Measurements from ENCODE around the gene ARID5B.
A peak's percentile ranks its signal among the peaks of the same experiment; 100 is the strongest.

Gene ARID5B

DNA sequence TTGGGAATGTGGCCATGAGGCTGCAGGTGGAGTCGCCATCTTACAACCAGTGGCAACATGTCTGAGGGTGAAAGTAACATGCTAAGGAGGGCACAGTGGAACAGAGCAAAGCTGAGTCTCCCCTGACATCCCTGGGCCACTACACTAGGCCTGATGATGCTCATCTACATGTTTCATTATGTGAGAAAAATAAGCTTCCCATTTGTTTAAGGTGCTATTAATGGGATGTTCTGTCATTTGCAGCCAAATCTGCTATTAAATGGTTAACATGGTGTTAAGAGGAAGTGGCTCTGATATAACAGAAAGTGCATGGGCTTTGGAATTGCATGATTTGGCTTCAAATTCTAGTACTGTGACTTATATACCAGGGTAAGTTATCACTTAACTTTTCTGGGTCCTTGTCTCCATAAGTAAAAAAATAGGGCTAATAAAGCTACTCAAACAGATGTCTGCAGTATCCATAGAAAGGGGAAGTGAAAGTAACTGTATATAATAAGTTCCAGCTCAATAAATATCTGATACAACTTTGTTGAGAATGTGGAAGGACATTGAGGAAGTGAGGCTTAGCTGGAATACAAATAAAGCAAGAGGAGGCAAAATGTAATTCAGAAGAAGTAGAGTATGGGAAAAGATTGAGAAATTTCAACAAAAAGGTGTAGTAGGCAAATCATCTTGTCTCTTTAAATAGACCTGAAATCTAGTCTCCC is 208.2 kb downstream of the ARID5B start:
- no peak for DNase-seq

DNA sequence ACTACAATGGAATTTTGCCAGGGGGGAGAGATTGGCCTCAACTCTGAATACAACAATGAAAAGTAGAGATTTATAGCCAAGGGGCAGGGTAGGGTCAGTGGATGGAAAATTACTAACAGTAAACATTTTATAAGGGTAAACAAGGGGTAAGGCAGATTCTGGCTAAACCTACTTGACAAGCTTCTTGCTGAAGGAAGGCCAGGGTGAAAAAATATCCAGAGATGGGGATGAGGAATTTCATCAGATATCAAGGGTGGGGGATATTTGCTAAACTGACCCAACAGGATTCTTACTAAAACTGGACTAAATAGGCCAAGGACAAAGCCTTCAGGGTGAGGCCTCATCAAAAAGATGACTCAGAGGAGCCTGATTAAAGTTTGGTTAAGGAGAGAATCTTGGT is 210.8 kb downstream of the ARID5B start:
- no peak for DNase-seq

DNA sequence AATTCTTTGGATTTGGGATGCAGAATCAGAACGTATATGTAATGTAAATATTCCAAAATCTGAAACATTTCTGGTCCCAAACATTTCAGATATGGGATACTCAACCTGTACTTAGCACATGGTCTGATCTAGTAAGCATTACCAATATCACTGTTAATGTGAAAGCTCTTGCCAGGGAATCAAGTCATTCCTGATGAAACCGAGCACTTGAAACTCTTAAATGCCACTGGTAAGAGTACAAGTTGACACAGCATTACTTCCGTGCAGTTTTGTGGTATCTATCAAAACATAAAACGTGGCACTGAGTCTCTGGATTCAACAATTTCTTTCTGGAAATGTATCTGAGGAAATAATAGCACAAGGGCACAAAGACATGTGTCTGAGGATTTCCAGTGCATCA is 211.5 kb downstream of the ARID5B start:
- DNase-seq: no peak

DNA sequence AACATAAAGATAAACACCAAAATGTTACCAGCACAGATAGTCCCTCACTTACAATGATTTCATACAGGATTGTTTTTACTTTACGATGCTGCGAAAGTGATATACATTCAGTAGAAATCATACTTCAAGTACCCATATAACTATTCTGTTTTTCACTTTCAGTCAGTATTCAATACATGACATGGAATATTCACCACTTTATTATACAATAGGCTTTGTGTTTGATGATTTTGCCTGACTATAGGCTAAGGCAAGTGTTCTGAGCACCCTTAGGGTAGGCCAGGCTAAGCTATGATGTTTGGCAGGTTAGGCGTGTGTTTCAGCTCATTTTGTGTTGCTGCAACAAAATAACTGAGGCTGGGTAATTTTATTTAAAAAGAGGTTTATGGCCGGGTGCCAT is 212.2 kb downstream of the ARID5B start:
- no peak for DNase-seq

DNA sequence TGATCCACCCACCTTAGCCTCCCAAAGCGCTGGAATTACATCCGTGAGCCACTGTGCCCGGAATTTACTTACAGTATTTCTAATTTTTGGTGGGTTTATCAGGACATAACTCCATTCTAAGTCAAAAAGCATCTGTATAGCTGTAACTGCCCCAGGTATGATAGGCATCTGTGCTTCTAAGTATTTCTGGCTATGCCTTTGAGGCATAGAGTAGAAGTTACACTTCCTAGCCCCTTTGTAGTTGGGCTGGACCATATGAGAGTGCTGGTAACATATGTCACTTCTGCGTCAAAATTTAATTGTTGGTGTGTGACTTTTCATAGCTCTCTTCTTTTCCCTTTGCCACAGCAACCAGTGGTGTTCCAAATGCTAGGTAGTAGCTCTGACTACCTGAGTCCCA is 213.8 kb downstream of the ARID5B start:
- no peak for DNase-seq

DNA sequence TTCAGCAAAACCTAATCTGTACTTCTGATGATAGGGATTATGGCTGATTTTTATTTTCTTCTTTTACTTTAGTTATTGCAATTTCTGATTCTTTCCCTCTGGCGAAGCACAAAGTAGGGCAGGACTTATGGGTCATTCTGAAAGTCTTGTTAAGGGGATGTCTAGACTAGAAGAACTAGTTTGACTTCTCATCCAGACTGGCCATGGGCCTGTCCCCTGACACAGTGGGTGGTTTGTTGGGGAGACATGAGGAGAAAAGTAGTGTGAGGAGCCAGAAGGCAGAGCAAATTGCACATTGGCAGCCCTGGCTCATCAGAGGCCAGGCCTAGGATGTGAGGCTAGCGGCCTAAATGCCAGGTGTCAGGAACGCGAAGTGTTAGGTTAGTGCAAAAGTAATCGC is 214.3 kb downstream of the ARID5B start:
- DNase-seq: no peak

DNA sequence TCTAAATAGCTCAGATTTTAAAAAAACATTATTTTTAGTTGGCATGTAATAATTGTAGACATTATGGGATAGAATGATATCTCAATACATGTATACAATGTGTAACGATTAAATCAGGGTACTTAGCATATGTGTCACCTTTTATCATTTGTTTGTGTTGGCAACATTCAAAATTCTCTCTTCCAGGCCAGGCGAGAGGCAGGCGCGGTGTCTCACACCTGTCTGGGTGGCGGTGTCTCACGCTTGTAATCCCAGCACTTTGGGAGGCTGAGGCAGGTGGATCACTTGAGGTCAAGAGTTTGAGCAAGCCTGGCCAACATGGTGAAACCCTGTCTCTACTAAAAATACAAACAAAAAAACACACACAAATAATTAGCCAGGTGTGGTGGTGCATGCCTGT is 215.4 kb downstream of the ARID5B start:
- no peak for DNase-seq

DNA sequence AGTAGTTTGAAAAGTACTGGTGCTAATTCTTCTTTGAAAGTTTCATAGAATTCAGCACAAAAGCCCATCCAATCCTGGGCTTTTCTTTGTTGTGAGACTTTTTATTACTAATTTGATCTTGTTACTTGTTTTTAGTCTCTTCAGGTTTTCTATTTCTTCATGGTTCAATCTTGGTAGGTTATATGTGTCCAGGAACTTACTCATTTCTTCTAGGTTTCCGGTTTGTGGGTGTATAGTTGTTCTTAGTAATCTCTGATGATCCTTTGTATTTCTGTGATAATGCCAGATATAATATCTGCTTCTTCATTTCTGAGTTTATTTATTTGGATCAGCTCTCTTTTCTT is 219.7 kb downstream of the ARID5B start:
- DNase-seq: no peak

DNA sequence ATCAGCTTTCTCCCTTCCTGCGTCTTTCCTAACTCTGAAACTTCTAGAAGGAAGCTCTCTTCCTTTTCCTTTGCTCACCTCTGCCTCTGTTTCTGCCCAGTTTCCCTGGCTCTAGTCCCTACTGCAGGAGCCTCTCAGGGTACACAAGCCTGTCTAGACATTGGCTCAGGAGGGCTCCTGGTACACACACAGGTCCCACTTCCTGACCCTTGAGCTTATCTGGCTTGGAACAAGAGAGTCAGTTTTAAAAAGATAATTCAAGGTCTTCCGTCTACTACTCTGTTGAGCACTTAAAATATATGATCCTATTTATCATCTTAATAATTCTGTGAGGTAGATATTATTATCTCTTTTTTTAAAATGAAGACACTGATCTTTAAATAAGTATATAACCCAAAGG is 226.5 kb downstream of the ARID5B start:
- DNase-seq: no peak

DNA sequence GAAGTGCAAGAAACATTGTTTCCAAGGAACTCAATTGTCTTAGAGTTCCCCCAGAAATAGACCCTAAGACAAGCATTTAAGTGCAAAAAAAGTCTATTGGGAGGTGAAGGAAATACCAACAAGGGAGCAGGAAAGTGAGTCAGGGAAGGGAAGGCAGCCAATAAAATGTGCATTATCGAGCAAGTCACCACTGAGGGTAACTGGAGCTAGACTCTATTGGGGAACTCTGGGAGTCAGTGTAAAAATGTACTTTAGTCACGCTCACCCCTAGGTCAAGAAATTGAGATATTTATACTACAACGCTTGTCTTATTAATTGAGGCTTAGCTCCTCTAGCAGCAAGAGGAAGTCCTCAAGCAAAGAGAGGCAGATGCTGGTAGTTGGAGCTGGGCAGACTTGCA is 229.4 kb downstream of the ARID5B start:
- DNase-seq: peak; percentile 47

DNA sequence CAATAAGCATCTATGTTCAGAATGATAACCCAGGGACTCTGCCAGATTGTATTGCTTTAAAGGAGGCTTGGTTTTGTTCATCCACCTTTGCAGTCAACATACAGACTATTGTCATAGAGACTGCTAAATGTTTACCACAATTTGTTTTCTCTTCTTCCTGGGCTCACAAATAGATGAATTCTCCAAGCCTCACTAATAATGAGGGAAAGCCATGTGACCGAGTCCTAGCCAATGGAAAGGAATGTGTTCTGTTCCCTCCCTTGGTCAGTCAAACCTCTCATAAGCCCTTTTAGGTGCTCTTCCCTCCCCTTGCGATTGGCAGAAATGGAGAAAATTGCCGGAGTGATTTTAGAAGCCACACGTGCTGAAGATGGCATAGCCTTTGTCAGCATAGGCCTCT is 230.2 kb downstream of the ARID5B start:
- DNase-seq: no peak

DNA sequence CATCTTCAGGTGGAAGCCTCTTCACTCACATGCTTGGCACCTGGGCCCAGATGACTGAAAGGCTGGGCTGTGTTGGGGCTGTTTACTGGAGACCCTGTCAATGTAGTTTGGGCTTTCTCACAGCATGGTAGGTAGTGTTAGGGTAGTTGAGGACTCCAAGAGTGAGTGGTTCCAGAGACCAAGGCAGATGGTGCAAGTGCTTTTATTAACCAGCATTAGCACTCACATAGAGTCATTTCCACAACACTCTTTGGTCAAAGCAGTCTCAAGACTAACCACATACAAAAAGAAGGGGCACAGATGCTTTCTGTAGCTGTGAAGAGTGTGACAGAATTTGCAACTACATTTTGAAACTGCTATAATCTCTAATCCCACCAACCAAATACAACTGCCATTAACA is 232.1 kb downstream of the ARID5B start:
- DNase-seq: no peak

DNA sequence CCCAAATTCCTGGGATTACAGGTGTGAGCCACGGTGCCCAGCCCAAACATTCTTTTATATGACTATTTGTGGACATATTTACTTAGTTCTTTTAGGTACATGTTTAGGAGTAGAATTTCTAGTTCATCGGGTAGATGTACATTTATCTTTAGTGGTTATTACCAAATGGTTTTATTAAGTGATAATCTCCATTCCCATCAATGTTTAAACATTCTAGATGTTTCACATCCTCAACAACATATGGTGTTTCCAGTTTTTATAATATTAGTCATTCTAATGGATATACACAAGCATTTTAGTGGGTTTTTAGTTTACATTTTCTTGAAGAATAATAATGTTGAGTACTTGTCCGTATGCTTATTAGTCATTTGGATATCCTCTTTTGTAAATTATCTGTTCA is 235.4 kb downstream of the ARID5B start:
- DNase-seq: no peak
